OCI-LY3 (cell line): ENCODE data around the gene CTH.
"Not testable (repeated sequence)": the region's sequence is repeated elsewhere in the genome, so short reads cannot be mapped to it uniquely, and the experiment has no call there.

ENCODE experiments used
- CTCF ChIP-seq: fragments of 200-600, 300-600 bp; sonication (generic); IDR thresholded peaks from 2 replicates; pipeline ENCODE4 v1.5.1; 2014; ENCODE audit warnings: antibody characterized with exemption, low read length, low read depth
- EZH2phosphoT487 ChIP-seq: fragments of 200-600 bp; shearing (Covaris generic); IDR thresholded peaks from 2 replicates; pipeline ENCODE4 v1.6.1; 2018; ENCODE audit warnings: antibody characterized with exemption, mixed run types, low read depth

DNA sequence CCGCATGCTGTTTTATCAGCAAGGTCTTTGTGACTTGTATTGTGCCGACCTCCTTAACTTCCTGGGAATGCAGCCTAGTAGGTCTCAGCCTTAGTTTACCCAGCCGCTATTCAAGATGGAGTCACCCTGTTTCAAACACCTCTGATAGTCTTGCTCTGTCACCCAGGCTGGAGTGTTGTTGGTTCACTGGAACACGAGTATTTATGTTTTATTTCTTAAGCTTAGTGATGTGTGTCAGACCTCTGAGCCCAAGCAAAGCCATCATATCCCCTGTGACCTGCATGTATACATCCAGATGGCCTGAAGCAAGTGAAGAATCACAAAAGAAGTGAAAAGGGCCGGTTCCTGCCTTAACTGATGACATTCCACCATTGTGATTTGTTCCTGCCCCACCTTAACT is 43.7 kb upstream of the CTH start:
- TF ChIP-seq CTCF, EZH2phosphoT487: not testable (repeated sequence)
